Prostate gland (tissue), 2 donors: ENCODE results near the gene CFD. TPM values are rescaled to one million over a fixed set of nuclear protein-coding genes. Genes with fewer than 3 reads are reported as not detected.
A peak's percentile ranks its signal among the peaks of the same experiment; 100 is the strongest.
"Not testable (repeated sequence)": the region's sequence is repeated elsewhere in the genome, so short reads cannot be mapped to it uniquely, and the experiment has no call there.

Experiments
- DNase-seq: peaks from one replicate; pipeline ENCODE4 v3.0.0-alpha.2; 2019; ENCODE audit warnings: low spot score
- H3K27ac ChIP-seq, 2 donors: fragments of 200-600 bp; sonication (generic); 2 replicates each; pipeline ENCODE4 v1.5.1; 2017 to 2019
- H3K27me3 ChIP-seq: fragments of 200-600 bp; sonication (generic); replicated peaks from 2 replicates; pipeline ENCODE4 v1.5.1; 2019; ENCODE audit not compliant: insufficient read depth
- H3K36me3 ChIP-seq, 2 donors: fragments of 200-600 bp; sonication (generic); 1 replicate in 1 of 2; 2 replicates in 1 of 2; pipeline versions ENCODE4 v1.5.1 to v1.8.1; 2017 to 2019
- H3K4me1 ChIP-seq: fragments of 200-600 bp; sonication (generic); replicated peaks from 2 replicates; pipeline ENCODE4 v1.5.1; 2019
- H3K4me3 ChIP-seq, 2 donors: fragments of 200-600 bp; sonication (generic); 2 replicates each; pipeline ENCODE4 v1.5.1; 2017 to 2019
- H3K9me3 ChIP-seq: fragments of 200-600 bp; sonication (generic); 2 replicates; pipeline ENCODE4 v1.5.1; 2017
- POLR2A ChIP-seq: fragments of 450-650 bp; IDR thresholded peaks from one replicate; pipeline ENCODE4 v1.6.1; 2016; ENCODE audit warnings: antibody characterized with exemption, mild to moderate bottlenecking
- POLR2AphosphoS5 ChIP-seq: sonication (generic); formaldehyde crosslinking; IDR thresholded peaks from one replicate; pipeline ENCODE4 v1.6.1; 2017; ENCODE audit warnings: antibody characterized with exemption
- WGBS: methylation state at CpG from one replicate; pipeline ENCODE4 v1.1.5; 2018; 5-methylcytosine and 5-hydroxymethylcytosine counted together
- intact Hi-C: fragments of 100-400 bp; cut with DNase I; formaldehyde crosslinking; loops from one replicate; pipeline ENCODE4 v1.14.2; 2022
- total RNA-seq, 2 donors: library from RNA; depleted of rRNA; stranded (reverse); fragments of >200 nt; gene quantifications; one replicate each; pipeline ENCODE4 v1.1.0, GENCODE V29; 2016
- TF ChIP-seq, protein P1 (sequence below), 4 experiments: fragments of 200-600 bp in 2 of 4; fragments of 450-650 bp in 2 of 4; sonication (generic) in 2 of 4; IDR thresholded peaks; 1 replicate in 3 of 4; 2 replicates in 1 of 4; pipeline ENCODE4 v1.5.1; 2016 to 2019; ENCODE audit warnings: antibody characterized with exemption in 4 of 4, mild to moderate bottlenecking in 2 of 4, moderate library complexity in 2 of 4

CFD gene
- total RNA-seq, 2 donors from 2014 or later: 92.2 to 167 TPM

DNA sequence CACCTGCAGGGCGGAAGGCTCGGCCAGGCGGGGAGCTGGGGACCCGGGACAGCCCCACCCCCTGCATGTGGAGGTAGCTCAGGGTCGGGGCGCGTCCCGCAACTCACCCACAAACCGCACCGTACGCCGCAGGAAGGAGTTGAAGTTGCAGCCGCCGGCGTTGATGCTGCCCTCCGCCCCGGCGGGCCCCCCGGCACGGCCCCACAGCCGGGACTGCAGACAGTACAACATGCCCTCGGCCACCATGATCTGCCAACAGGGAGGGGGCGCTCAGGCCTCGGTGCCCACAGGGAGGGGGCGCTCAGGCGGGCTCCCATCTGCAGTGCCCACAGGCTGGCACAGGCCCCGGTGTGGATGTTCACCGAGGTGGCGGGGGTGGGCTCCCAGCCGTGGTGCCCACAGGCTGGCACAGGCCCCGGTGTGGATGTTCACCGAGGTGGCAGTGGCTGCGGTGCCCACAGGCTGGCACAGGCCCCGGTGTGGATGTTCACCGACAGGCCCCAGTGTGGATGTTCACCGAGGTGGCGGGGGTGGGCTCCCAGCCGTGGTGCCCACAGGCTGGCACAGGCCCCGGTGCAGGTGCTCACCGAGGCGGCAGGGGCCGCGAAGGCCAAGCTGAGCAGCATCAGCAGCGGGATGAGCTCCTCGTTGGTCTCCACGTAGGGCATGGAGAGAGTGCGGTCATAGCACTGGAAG lies 44.2 kb upstream of the CFD start:
- intact Hi-C loops: no loop called here
- Histone ChIP-seq H3K27me3 (no peaks in the 10 kb centered on the region), H3K27ac (no peak overlapping the region), H3K4me1 (no peaks in the 10 kb centered on the region), H3K4me3 (no peak overlapping the region), H3K9me3 (no peaks in the 10 kb centered on the region), H3K36me3 (peaks cover 8 to 14% of the 10 kb centered on the region in 2 donors)
- WGBS: 87% methylated on average over 32 of the region's 47 CpGs
- TF ChIP-seq POLR2A (no peak), POLR2AphosphoS5 (no peak)
- TF ChIP-seq, protein P1, sequence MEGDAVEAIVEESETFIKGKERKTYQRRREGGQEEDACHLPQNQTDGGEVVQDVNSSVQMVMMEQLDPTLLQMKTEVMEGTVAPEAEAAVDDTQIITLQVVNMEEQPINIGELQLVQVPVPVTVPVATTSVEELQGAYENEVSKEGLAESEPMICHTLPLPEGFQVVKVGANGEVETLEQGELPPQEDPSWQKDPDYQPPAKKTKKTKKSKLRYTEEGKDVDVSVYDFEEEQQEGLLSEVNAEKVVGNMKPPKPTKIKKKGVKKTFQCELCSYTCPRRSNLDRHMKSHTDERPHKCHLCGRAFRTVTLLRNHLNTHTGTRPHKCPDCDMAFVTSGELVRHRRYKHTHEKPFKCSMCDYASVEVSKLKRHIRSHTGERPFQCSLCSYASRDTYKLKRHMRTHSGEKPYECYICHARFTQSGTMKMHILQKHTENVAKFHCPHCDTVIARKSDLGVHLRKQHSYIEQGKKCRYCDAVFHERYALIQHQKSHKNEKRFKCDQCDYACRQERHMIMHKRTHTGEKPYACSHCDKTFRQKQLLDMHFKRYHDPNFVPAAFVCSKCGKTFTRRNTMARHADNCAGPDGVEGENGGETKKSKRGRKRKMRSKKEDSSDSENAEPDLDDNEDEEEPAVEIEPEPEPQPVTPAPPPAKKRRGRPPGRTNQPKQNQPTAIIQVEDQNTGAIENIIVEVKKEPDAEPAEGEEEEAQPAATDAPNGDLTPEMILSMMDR (IDR thresholded peaks at IDR 0.05): no peak
- no peak for DNase-seq

DNA sequence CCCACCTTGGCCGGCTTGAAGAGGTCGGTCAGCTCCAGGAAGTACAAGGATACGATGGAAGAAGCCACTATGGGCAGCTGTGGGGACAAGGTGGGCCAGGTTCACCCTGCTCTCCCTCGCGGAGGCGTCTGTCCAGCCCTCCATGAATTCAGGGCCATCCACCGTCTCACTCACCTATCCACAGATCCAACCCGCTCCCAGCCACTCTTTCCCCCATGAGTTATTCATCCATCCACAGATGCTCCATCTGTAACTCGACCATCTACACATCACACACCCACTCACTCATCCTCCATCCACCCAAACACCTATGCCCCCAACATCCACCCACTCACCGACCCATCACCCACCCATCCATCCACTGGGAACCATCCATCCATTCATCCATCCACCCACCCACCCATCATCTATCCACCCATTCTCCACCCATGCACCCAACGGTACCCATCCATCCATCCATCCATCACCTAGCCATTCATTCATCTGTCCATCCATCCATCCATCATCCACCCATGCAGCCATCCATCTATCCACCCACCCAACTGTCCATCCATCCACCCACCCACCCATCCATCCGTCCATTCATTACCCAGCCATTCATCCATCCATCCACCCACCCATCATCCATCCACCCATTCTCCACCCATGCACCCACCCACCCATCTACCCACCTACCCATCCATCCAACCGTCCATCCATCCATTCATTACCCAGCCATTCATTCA lies 43.5 kb upstream of the CFD start:
- Histone ChIP-seq H3K27me3 (no peaks in the 10 kb centered on the region), H3K9me3 (no peaks in the 10 kb centered on the region), H3K36me3 (peaks cover 2 to 7% of the 10 kb centered on the region in 2 donors), H3K4me3 (no peak overlapping the region), H3K27ac (no peak overlapping the region), H3K4me1 (no peaks in the 10 kb centered on the region)
- intact Hi-C loops: no loop called here
- 95% methylated on average over 13 of the region's 13 CpGs for WGBS
- DNase-seq: no peak
- no peak for TF ChIP-seq POLR2AphosphoS5
- TF ChIP-seq POLR2A: no peak
- TF ChIP-seq, protein P1 (IDR thresholded peaks at IDR 0.05): no peak

DNA sequence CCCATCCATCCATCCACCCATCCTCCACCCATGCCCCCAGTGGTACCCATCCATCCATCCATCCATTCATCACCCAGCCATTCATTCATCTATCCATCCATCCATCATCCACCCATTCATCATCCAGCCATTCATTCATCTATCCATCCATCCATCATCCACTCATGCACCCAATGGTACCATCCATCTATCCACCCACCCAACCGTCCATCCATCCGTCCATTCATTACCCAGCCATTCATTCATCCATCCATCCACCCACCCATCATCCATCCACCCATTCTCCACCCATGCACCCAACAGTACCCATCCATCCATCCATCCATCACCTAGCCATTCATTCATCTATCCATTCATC lies 43.0 kb upstream of the CFD start:
- Histone ChIP-seq H3K9me3 (no peaks in the 10 kb centered on the region), H3K27ac (no peak overlapping the region), H3K4me3 (no peak overlapping the region), H3K27me3 (no peaks in the 10 kb centered on the region), H3K4me1 (peaks cover 3% of the 10 kb centered on the region), H3K36me3 (peaks cover 0 to 2% of the 10 kb centered on the region in 2 donors)
- TF ChIP-seq POLR2A: no peak
- TF ChIP-seq POLR2AphosphoS5: no peak
- TF ChIP-seq, protein P1 (IDR thresholded peaks at IDR 0.05): no peak
- DNase-seq: no peak
- 95% methylated on average over 2 of the region's 2 CpGs for WGBS
- intact Hi-C loops: no loop called here

DNA sequence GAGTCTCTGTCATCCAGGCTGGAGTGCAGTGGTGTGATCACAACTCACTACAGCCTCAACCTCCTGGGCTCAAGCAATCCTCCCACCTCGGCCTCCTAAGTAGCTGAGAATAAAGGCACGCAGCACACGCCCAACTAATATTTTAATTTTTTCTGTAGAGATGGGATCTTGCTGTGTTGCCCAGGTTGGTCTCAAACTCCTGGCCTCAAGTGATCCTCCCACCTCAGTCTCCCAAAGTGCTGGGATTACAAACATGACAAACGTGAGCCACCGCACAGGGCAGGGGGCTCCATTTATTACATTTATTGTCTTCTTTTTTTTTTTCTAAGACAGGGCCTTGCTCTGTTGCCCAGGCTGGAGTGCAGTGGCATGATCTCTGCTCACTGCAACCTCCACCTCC lies 39.3 kb upstream of the CFD start:
- H3K36me3 ChIP-seq, H3K4me3 ChIP-seq, H3K9me3 ChIP-seq, H3K27ac ChIP-seq, H3K27me3 ChIP-seq, DNase-seq, intact Hi-C loops: not testable (repeated sequence)
- peaks cover 12% of the 10 kb centered on the region for H3K4me1 ChIP-seq
- WGBS: 97% methylated on average over 5 of the region's 5 CpGs

DNA sequence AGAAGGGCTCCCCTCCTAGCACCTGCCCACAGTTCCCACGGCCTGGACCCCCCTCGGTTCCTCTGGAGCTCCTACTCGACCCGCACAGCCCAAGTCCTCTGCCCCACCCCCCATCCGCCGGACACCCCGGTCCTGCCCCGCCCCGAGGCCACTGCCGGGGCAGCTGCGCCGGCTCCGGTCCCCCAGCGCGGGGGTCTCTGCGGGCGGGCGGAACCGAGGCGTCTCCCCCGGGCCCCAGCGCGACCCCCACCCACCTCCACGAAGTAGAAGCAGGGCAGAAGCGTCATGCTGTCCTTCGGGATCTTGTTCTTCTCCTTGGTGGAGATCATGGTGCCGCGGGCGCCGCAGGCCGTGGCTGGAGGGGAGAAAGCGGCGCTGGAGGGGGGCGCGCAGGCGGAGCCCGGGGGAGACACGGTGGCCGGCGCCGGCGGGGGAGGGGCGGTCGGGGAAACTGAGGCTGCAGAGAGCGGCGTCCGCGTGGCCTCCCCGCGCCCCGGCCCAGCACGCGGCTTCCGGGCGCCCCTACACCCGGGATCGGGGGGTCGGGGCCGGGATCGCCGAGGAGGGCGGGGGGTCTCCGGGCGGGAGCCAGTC lies 38.1 kb upstream of the CFD start:
- intact Hi-C loops: no loop called here
- no peak for TF ChIP-seq POLR2AphosphoS5
- TF ChIP-seq, protein P1 (IDR thresholded peaks at IDR 0.05): no peak
- TF ChIP-seq POLR2A: no peak
- Histone ChIP-seq H3K9me3 (no peaks in the 10 kb centered on the region), H3K4me3 (peak overlapping the region; percentile 19 to 37), H3K27ac (no peak overlapping the region), H3K4me1 (peaks cover 12% of the 10 kb centered on the region), H3K36me3 (no peaks in the 10 kb centered on the region), H3K27me3 (peaks cover 4% of the 10 kb centered on the region)
- 3% methylated on average over 36 of the region's 64 CpGs for WGBS
- no peak for DNase-seq
